ENCODE data around the gene CAPN5.
"Not testable (repeated sequence)": the region's sequence is repeated elsewhere in the genome, so short reads cannot be mapped to it uniquely, and the experiment has no call there.

CAPN5 gene

GRCh38 chr11:77096591-77097019 is 29.8 kb downstream of the CAPN5 start:
- Mint-ChIP-seq H3K4me3 (no peak overlapping the region), H3K27me3 (ENCODE audit: low read depth) (no peaks in the 10 kb centered on the region), H3K36me3 (ENCODE audit: low read depth) (peaks cover 14% of the 10 kb centered on the region), H3K9me3 (peaks cover 8% of the 10 kb centered on the region), H3K27ac (no peak overlapping the region), H3K4me1 (no peaks in the 10 kb centered on the region)
- no peak for TF ChIP-seq CTCF (IDR thresholded peaks at IDR 0.05; ENCODE audit: unreplicated experiment in 3 of 3)

GRCh38 chr11:77097180-77097579 is 30.4 kb downstream of the CAPN5 start:
- H3K27ac Mint-ChIP-seq; H3K4me3 Mint-ChIP-seq; H3K9me3 Mint-ChIP-seq; H3K4me1 Mint-ChIP-seq; H3K27me3 Mint-ChIP-seq (ENCODE audit: low read depth): not testable (repeated sequence)
- peaks cover 14% of the 10 kb centered on the region for H3K36me3 Mint-ChIP-seq (ENCODE audit: low read depth)

GRCh38 chr11:77100166-77101042 is 33.6 kb downstream of the CAPN5 start:
- peaks cover 8% of the 10 kb centered on the region for H3K9me3 Mint-ChIP-seq
- peaks cover 4% of the 10 kb centered on the region for H3K27me3 Mint-ChIP-seq (ENCODE audit: low read depth)
- H3K36me3 Mint-ChIP-seq (ENCODE audit: low read depth) = peaks cover 14% of the 10 kb centered on the region
- no peak overlapping the region for H3K27ac Mint-ChIP-seq
- H3K4me3 Mint-ChIP-seq = no peak overlapping the region
- no peak for TF ChIP-seq CTCF (IDR thresholded peaks at IDR 0.05; ENCODE audit: unreplicated experiment in 3 of 3)
- H3K4me1 Mint-ChIP-seq = peaks cover 5% of the 10 kb centered on the region

GRCh38 chr11:77101043-77101537 is 34.3 kb downstream of the CAPN5 start:
- TF ChIP-seq CTCF (IDR thresholded peaks at IDR 0.05; ENCODE audit: unreplicated experiment in 3 of 3) = peak; percentile 8 to 35 (median 14)

GRCh38 chr11:77102246-77103210 is 35.8 kb downstream of the CAPN5 start, which contains the start of gene OMP:
OMP (plus strand) TSS chr11:77102840; CDS start chr11:77102840, 0 bp downstream.
- H3K4me3 Mint-ChIP-seq = no peak within 1 kb of the TSS
- H3K27ac Mint-ChIP-seq = peak within 1 kb of the TSS in 2 of 3 experiments; percentile 33 to 34
- H3K27me3 Mint-ChIP-seq (ENCODE audit: low read depth) = peaks cover 4% of the 10 kb centered on the region
- peaks cover 8% of the 10 kb centered on the region for H3K9me3 Mint-ChIP-seq
- peaks cover 10% of the 10 kb centered on the region for H3K4me1 Mint-ChIP-seq
- H3K36me3 Mint-ChIP-seq (ENCODE audit: low read depth) = peaks cover 11% of the 10 kb centered on the region
- no peak for TF ChIP-seq CTCF (IDR thresholded peaks at IDR 0.05; ENCODE audit: unreplicated experiment in 3 of 3)

More at GRCh38 chr11:77101043-77101537, 34.3 kb downstream of the CAPN5 start:
- Mint-ChIP-seq H3K9me3 (peaks cover 8% of the 10 kb centered on the region), H3K27ac (no peak overlapping the region), H3K4me3 (no peak overlapping the region), H3K27me3 (ENCODE audit: low read depth) (peaks cover 4% of the 10 kb centered on the region), H3K4me1 (peaks cover 5% of the 10 kb centered on the region), H3K36me3 (ENCODE audit: low read depth) (peaks cover 14% of the 10 kb centered on the region)

- peaks cover 17% of the 10 kb centered on the region for H3K4me1 Mint-ChIP-seq
- peaks cover 7% of the 10 kb centered on the region for H3K27me3 Mint-ChIP-seq (ENCODE audit: low read depth)
- TF ChIP-seq CTCF (IDR thresholded peaks at IDR 0.05; ENCODE audit: unreplicated experiment in 3 of 3) = no peak
- peaks cover 8% of the 10 kb centered on the region for H3K9me3 Mint-ChIP-seq
- no peak overlapping the region for H3K4me3 Mint-ChIP-seq
- peaks cover 11% of the 10 kb centered on the region for H3K36me3 Mint-ChIP-seq (ENCODE audit: low read depth)
- peak overlapping the region in 2 of 3 experiments; percentile 33 to 34 for H3K27ac Mint-ChIP-seq
Measured at GRCh38 chr11:77103319-77103718, 36.5 kb downstream of the CAPN5 start.
